ENCODE data around the gene TAX1BP1.

The TAX1BP1 gene

DNA sequence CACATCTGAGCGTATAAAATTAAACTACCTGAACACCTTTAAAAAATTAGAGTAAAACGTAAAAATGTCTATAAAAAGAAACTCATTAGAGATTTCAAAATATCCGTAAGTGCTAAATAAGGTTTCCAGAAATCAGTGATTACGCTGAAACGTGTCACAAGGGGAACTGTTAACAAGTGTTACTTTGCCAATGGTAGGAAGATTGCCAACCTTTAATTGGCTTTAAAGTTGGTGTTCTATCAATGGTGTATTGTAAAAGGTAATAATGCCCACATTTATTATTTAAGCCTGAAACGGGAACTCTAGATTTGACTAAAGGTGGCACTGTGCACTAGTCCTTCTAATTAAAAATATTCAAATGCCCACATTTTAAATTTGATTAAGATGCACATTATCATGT lies 39.5 kb upstream of the TAX1BP1 start:
- no peaks in the 10 kb centered on the region for H3K4me1 ChIP-seq (ENCODE audit: low read length)
- no peak overlapping the region for H3K4me2 ChIP-seq (ENCODE audit: low read depth, low read length)
- no peaks in the 10 kb centered on the region for H3K27me3 ChIP-seq (replicated peaks; ENCODE audit: insufficient read depth, low read length)
- TF ChIP-seq EZH2 (optimal IDR thresholded peaks at IDR 0.05; ENCODE audit: low read depth, low read length): no peak
- TF ChIP-seq EZH2phosphoT487 (IDR thresholded peaks at IDR 0.05; ENCODE audit: low read length): no peak
- TF ChIP-seq, protein P1, sequence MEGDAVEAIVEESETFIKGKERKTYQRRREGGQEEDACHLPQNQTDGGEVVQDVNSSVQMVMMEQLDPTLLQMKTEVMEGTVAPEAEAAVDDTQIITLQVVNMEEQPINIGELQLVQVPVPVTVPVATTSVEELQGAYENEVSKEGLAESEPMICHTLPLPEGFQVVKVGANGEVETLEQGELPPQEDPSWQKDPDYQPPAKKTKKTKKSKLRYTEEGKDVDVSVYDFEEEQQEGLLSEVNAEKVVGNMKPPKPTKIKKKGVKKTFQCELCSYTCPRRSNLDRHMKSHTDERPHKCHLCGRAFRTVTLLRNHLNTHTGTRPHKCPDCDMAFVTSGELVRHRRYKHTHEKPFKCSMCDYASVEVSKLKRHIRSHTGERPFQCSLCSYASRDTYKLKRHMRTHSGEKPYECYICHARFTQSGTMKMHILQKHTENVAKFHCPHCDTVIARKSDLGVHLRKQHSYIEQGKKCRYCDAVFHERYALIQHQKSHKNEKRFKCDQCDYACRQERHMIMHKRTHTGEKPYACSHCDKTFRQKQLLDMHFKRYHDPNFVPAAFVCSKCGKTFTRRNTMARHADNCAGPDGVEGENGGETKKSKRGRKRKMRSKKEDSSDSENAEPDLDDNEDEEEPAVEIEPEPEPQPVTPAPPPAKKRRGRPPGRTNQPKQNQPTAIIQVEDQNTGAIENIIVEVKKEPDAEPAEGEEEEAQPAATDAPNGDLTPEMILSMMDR (IDR thresholded peaks at IDR 0.05; ENCODE audit: low read length): no peak
- H3K27ac ChIP-seq (ENCODE audit: low read length): no peak overlapping the region
- no peaks in the 10 kb centered on the region for H3F3A ChIP-seq (ENCODE audit: insufficient read depth, low read length)
- H3K4me3 ChIP-seq (ENCODE audit: low read length): no peak overlapping the region
- no peaks in the 10 kb centered on the region for H3K79me2 ChIP-seq (ENCODE audit: low read length)
- no peak overlapping the region for H3K9ac ChIP-seq (ENCODE audit: low read length)
- no peaks in the 10 kb centered on the region for H3K9me3 ChIP-seq (replicated peaks; ENCODE audit: insufficient read depth, low read length)
- no peak overlapping the region for H2AFZ ChIP-seq (ENCODE audit: low read length)
- DNase-seq: no peak
- no peaks in the 10 kb centered on the region for H3K9me2 ChIP-seq (replicated peaks; ENCODE audit: insufficient read depth, low read length)
- no peaks in the 10 kb centered on the region for H4K20me1 ChIP-seq (ENCODE audit: insufficient read depth, low read length)
- H3K36me3 ChIP-seq (replicated peaks; ENCODE audit: insufficient read depth, low read length): no peaks in the 10 kb centered on the region

DNA sequence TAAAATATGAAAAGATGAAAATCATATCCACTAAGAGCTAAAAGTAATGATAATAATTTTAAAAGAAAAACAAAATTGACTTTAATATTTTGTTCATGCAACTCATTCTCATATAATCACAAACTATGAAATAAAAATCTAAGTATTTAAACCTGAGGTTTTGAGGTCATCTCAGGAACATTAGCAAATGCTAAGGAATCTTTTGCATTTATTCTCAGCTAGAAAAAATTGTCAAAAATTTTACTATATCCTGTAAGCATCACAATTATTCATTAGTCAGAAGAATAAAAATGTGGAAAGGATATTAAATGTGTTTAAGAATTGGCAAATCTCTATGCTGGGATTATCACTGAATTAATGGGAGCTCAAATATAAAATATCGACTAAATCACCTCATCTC lies 36.8 kb upstream of the TAX1BP1 start:
- no peaks in the 10 kb centered on the region for H3K9me3 ChIP-seq (replicated peaks; ENCODE audit: insufficient read depth, low read length)
- H3K4me1 ChIP-seq (ENCODE audit: low read length): no peaks in the 10 kb centered on the region
- no peak overlapping the region for H2AFZ ChIP-seq (ENCODE audit: low read length)
- H3K36me3 ChIP-seq (replicated peaks; ENCODE audit: insufficient read depth, low read length): no peaks in the 10 kb centered on the region
- H3K27me3 ChIP-seq (replicated peaks; ENCODE audit: insufficient read depth, low read length): no peaks in the 10 kb centered on the region
- H4K20me1 ChIP-seq (ENCODE audit: insufficient read depth, low read length): no peaks in the 10 kb centered on the region
- no peak overlapping the region for H3K4me3 ChIP-seq (ENCODE audit: low read length)
- H3F3A ChIP-seq (ENCODE audit: insufficient read depth, low read length): no peaks in the 10 kb centered on the region
- H3K79me2 ChIP-seq (ENCODE audit: low read length): no peaks in the 10 kb centered on the region
- no peaks in the 10 kb centered on the region for H3K9me2 ChIP-seq (replicated peaks; ENCODE audit: insufficient read depth, low read length)
- no peak for DNase-seq
- TF ChIP-seq, protein P1 (IDR thresholded peaks at IDR 0.05; ENCODE audit: low read length): no peak
- H3K27ac ChIP-seq (ENCODE audit: low read length): no peak overlapping the region
- no peak overlapping the region for H3K9ac ChIP-seq (ENCODE audit: low read length)
- H3K4me2 ChIP-seq (ENCODE audit: low read depth, low read length): no peak overlapping the region

DNA sequence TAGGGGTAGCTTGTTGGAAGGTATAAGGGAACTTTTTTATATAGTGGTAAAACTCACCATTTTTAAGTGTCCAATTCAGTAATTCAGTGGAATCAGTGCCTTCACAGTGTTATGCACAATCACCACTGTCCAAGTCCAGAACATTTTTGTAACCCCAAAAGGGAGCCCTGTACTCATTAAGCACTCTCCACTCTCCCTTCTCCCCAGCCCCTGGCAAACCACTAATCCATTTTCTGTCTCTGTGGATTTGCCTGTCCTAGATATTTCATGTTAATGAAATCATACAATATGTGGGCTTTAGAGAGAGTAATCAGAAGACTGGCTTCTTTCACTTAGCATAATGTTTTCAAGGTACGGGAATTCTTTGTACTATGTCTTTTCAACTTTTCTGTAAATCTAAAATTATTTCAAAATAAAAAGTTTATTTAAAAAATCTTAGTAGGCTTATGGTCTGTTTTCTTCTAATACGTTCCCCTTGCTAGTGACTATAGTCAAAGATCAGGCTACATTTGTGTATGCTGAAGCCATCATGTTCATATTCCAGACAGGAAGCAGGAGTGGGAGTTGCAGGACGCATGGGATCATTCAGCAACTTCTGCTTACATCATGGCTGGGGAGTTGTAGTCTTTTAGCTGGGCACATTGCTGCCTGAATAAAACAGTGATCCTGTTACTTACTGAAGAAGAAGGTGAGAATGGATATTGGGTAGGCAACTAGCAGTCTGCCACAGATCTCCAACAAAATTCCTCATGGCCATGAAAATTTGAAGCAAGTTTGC lies 35.4 kb upstream of the TAX1BP1 start:
- Histone ChIP-seq H3K36me3 (replicated peaks; ENCODE audit: insufficient read depth, low read length) (no peaks in the 10 kb centered on the region), H3K9me2 (replicated peaks; ENCODE audit: insufficient read depth, low read length) (no peaks in the 10 kb centered on the region), H3K4me3 (ENCODE audit: low read length) (no peak overlapping the region), H3K79me2 (ENCODE audit: low read length) (no peaks in the 10 kb centered on the region), H4K20me1 (ENCODE audit: insufficient read depth, low read length) (no peaks in the 10 kb centered on the region), H3K27ac (ENCODE audit: low read length) (no peak overlapping the region), H3K4me2 (ENCODE audit: low read depth, low read length) (no peak overlapping the region), H3F3A (ENCODE audit: insufficient read depth, low read length) (no peaks in the 10 kb centered on the region), H3K9ac (ENCODE audit: low read length) (no peak overlapping the region), H3K4me1 (ENCODE audit: low read length) (no peaks in the 10 kb centered on the region), H3K9me3 (replicated peaks; ENCODE audit: insufficient read depth, low read length) (no peaks in the 10 kb centered on the region), H2AFZ (ENCODE audit: low read length) (no peak overlapping the region), H3K27me3 (replicated peaks; ENCODE audit: insufficient read depth, low read length) (no peaks in the 10 kb centered on the region)
- DNase-seq: no peak
- TF ChIP-seq, protein P1 (IDR thresholded peaks at IDR 0.05; ENCODE audit: low read length): no peak
- TF ChIP-seq EZH2 (optimal IDR thresholded peaks at IDR 0.05; ENCODE audit: low read depth, low read length) (no peak), EZH2phosphoT487 (IDR thresholded peaks at IDR 0.05; ENCODE audit: low read length) (no peak)

Measured in MM.1S (cell line).